Endometrium (tissue), 2 donors: Measurements from ENCODE around the gene GP1BB.

Experiments used
- FAIRE-seq: peaks from 2 replicates; lab custom pipeline; 2012; peaks lifted over from hg19 to GRCh38; lab: Jason Lieb, UNC
- donor health status: control.
- donor health status: control.

The GP1BB gene

GRCh38 chr22:19766511-19767426 is 43.4 kb downstream of the GP1BB start:
- FAIRE-seq: no peak

GRCh38 chr22:19767427-19768341 is 44.3 kb downstream of the GP1BB start:
- FAIRE-seq: no peak

GRCh38 chr22:19769393-19769715 is 46.0 kb downstream of the GP1BB start:
- FAIRE-seq: no peak

GRCh38 chr22:19770349-19771220 is 47.2 kb downstream of the GP1BB start:
- no peak for FAIRE-seq

GRCh38 chr22:19772422-19772672 is 49.0 kb downstream of the GP1BB start:
- no peak for FAIRE-seq

- FAIRE-seq: no peak
Observed at GRCh38 chr22:19772673-19773469, 49.5 kb downstream of the GP1BB start.

GRCh38 chr22:19773470-19774040 is 50.2 kb downstream of the GP1BB start:
- no peak for FAIRE-seq
